Measurements from ENCODE around the gene CLNK. TPM values are rescaled to one million over a fixed set of nuclear protein-coding genes. Genes with fewer than 3 reads are reported as not detected.

CLNK gene
- total and polyA plus RNA-seq, 8 donors: 0.08 to 2.7 (median 0.72) TPM; not detected in 4

DNA sequence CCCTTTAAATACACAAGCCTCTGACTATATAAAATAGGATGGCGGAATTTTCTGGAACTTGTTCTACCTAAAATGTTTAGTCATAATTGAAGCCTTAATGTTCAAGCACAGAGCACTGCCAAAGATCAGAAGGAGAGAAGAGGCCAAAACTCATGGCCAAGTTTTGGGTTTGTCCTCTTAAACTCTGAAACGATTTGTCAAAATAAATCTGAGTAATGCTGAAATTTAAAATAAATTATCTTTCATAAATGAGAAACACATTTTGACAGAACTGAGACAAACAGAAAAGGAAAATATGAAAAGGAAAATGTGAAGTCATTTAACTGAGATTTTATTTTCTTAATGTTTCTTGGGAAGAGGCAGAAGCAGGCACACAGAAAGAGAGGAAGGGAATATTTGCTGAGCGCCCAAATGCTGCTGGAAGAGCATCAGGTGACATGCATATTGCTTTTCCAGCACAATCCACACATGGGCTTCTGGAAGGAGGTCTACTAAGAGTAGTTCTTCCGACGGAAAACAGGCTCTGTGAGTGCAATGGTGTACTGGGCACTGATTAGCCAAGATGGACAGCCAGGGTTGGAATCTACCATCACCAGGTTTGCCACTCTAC is 179.9 kb downstream of the CLNK start:
- Histone ChIP-seq H3K9me3 (no peaks in the 10 kb centered on the region), H3K27me3 (no peaks in the 10 kb centered on the region), H3K4me1 (no peaks in the 10 kb centered on the region), H3K36me3 (no peaks in the 10 kb centered on the region), H3K27ac (no peak overlapping the region), H3K4me3 (no peak overlapping the region)
- WGBS, 5 donors: 65 to 81% (median 78%) methylated on average over 5 of the region's 5 CpGs
- no peak for DNase-seq
- TF ChIP-seq EP300 (IDR thresholded peaks at IDR 0.05) (no peak), POLR2A (IDR thresholded peaks at IDR 0.05) (no peak), POLR2AphosphoS5 (IDR thresholded peaks at IDR 0.05) (no peak)
- TF ChIP-seq, protein P1, sequence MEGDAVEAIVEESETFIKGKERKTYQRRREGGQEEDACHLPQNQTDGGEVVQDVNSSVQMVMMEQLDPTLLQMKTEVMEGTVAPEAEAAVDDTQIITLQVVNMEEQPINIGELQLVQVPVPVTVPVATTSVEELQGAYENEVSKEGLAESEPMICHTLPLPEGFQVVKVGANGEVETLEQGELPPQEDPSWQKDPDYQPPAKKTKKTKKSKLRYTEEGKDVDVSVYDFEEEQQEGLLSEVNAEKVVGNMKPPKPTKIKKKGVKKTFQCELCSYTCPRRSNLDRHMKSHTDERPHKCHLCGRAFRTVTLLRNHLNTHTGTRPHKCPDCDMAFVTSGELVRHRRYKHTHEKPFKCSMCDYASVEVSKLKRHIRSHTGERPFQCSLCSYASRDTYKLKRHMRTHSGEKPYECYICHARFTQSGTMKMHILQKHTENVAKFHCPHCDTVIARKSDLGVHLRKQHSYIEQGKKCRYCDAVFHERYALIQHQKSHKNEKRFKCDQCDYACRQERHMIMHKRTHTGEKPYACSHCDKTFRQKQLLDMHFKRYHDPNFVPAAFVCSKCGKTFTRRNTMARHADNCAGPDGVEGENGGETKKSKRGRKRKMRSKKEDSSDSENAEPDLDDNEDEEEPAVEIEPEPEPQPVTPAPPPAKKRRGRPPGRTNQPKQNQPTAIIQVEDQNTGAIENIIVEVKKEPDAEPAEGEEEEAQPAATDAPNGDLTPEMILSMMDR (IDR thresholded peaks at IDR 0.05): no peak
- intact Hi-C loops (cut with DNase I; ENCODE audit: low total_unique reads): no loop called here

DNA sequence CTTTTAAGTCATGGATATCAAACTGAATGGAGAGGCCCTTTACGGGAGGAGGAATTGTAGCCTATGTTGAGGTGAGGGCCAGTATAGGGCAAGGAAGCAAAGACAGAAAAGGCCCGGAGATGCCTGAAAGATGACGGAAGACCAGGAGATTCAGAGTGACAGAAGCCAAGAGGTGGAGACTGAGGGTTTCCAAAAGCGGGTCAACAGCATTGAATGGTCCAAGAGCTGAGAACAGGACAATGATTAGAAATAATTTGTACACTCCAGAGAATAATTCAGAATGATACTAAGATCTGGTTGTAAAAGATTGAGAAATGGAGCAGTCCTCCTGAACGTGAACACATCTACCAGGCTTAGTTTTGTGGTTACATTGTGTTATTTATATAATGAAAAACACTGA is 181.9 kb downstream of the CLNK start:
- no peak overlapping the region for H3K4me3 ChIP-seq
- intact Hi-C loops (cut with DNase I; ENCODE audit: low total_unique reads): no loop called here
- no peaks in the 10 kb centered on the region for H3K36me3 ChIP-seq
- 78 to 90% (median 85%) methylated on average over 5 of the region's 5 CpGs for WGBS, 5 donors
- no peak overlapping the region for H3K27ac ChIP-seq
- no peak for DNase-seq
- H3K4me1 ChIP-seq: no peaks in the 10 kb centered on the region
- no peaks in the 10 kb centered on the region for H3K9me3 ChIP-seq
- no peak for TF ChIP-seq POLR2A (IDR thresholded peaks at IDR 0.05)
- TF ChIP-seq, protein P1 (IDR thresholded peaks at IDR 0.05): no peak
- TF ChIP-seq EP300 (IDR thresholded peaks at IDR 0.05): no peak
- no peak for TF ChIP-seq POLR2AphosphoS5 (IDR thresholded peaks at IDR 0.05)
- no peaks in the 10 kb centered on the region for H3K27me3 ChIP-seq

DNA sequence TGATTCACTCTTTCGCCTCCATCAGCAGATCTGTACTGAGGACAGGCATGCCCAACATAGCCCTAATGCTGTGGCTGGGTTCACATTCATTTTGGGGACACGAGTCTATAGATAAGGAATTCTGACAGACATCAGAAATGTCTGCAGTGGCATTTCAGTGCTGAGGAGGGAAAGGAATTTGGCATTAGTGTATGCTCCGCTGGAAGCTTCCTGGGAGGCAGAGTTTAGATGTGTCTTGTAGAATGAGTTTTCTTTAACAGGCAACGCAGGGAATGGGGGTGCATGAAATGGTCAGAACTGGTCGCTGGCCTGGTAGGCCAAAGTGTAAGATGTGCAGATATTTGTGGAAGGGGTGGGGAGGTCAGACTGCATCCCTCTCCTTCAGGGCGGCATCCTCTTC is 183.8 kb downstream of the CLNK start:
- intact Hi-C loops (cut with DNase I; ENCODE audit: low total_unique reads): no loop called here
- Histone ChIP-seq H3K27ac (no peak overlapping the region), H3K4me1 (no peaks in the 10 kb centered on the region), H3K36me3 (no peaks in the 10 kb centered on the region), H3K4me3 (no peak overlapping the region), H3K9me3 (no peaks in the 10 kb centered on the region), H3K27me3 (no peaks in the 10 kb centered on the region)
- no peak for DNase-seq
- whole genome bisulfite sequencing, 5 donors: 70 to 82% (median 80%) methylated on average over 6 of the region's 6 CpGs
- TF ChIP-seq, protein P1 (IDR thresholded peaks at IDR 0.05): no peak
- TF ChIP-seq POLR2AphosphoS5 (IDR thresholded peaks at IDR 0.05): no peak
- TF ChIP-seq EP300 (IDR thresholded peaks at IDR 0.05): no peak
- TF ChIP-seq POLR2A (IDR thresholded peaks at IDR 0.05): no peak

DNA sequence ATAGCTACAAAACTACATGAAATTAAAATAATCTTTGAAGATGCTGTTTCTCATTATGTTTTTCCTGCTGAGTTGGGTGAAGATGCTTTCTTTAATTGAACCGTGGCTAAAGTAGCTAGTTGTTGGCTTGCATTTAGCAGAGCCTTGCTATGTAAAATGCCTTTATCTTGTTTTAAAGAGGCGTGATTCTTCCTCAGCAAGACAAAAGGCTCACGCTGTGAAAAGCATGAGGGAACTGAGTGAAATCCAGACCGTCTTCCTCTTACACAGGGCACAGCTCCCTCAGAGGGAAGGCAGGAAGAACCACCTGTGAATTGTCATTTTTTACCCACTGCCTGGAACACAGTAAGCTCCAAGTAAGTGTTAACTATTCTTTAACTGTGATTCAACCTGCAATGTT is 188.4 kb downstream of the CLNK start:
- TF ChIP-seq, protein P1 (IDR thresholded peaks at IDR 0.05): no peak
- TF ChIP-seq POLR2A (IDR thresholded peaks at IDR 0.05) (no peak), POLR2AphosphoS5 (IDR thresholded peaks at IDR 0.05) (no peak), EP300 (IDR thresholded peaks at IDR 0.05) (no peak)
- Histone ChIP-seq H3K27ac (no peak overlapping the region), H3K4me3 (no peak overlapping the region), H3K4me1 (no peaks in the 10 kb centered on the region), H3K36me3 (no peaks in the 10 kb centered on the region), H3K27me3 (peaks cover 0 to 8% (median 0%) of the 10 kb centered on the region in 3 donors), H3K9me3 (no peaks in the 10 kb centered on the region)
- DNase-seq: no peak
- intact Hi-C loops (cut with DNase I; ENCODE audit: low total_unique reads): no loop called here
- WGBS, 5 donors: 41 to 55% (median 46%) methylated on average over 4 of the region's 4 CpGs
